ENCODE measurements around the gene ADCY2.

GRCh38 chr5:7495131-7495517 is 99.2 kb downstream of the ADCY2 start:
- TF ChIP-seq CTCF (IDR thresholded peaks at IDR 0.05) (no peak), POLR2A (IDR thresholded peaks at IDR 0.05) (no peak), POLR2AphosphoS5 (IDR thresholded peaks at IDR 0.05; ENCODE audit: insufficient read depth in 1 of 2, low read depth in 1 of 2) (no peak)
